HCT116 (cell line): ENCODE measurements around the gene KCNK10. TPM values are rescaled to one million over a fixed set of nuclear protein-coding genes. Genes with fewer than 3 reads are reported as not detected.
A peak's percentile ranks its signal among the peaks of the same experiment; 100 is the strongest.

Experiments
- ATAC-seq: fragments of 200-7000 bp; cut with Tn5 transposase; 2 replicates; pipeline ENCODE4 v1.9.1; 2020; ENCODE audit warnings: mild to moderate bottlenecking, moderate library complexity
- BruUV-seq: library from RNA; stranded (reverse); fragments of 400-500 nt; replicated peaks from 2 replicates; lab custom pipeline; 2021; lab: Mats Ljungman, UMichigan
- CTCF ChIA-PET: fragments of 300-600 bp; sonication (Branson Sonifier 250); formaldehyde crosslinking; loops from one replicate; lab custom pipeline; 2021; ENCODE audit warnings: antibody characterized with exemption; lab: Charles Lee
- POLR2A ChIA-PET: fragments of 300-600, 350-600 bp; sonication (Branson Sonifier 250); formaldehyde crosslinking; loops from one replicate; lab custom pipeline; 2021; ENCODE audit warnings: antibody characterized with exemption; lab: Charles Lee
- RAD21 ChIA-PET, 2 experiments: fragments of 300-600 bp; sonication (Branson Sonifier 250); formaldehyde crosslinking; loops; one replicate each; lab custom pipeline; 2023; ENCODE audit warnings: low total read pairs in 2 of 2; ENCODE audit not compliant: uncharacterized antibody in 2 of 2, unreplicated experiment in 2 of 2, low non-redundant PET in 1 of 2; lab: Charles Lee
- DNase-seq: peaks from one replicate; pipeline ENCODE4 v3.0.0-alpha.2; 2010; ENCODE audit warnings: low read depth, low spot score
- H2AFZ ChIP-seq: fragments of 200-600 bp; shearing (Covaris generic), sonication (generic); 2 replicates; pipeline ENCODE4 v1.6.1; 2017; ENCODE audit warnings: low read depth, mixed run types, mixed read lengths, antibody characterized with exemption, low read length; ENCODE audit not compliant: poor library complexity, severe bottlenecking
- H3K27ac ChIP-seq: 2 replicates; pipeline ENCODE4 v1.5.1; 2012; ENCODE audit warnings: low read depth, low read length
- H3K27me3 ChIP-seq: fragments of 200-600 bp; sonication (generic); 2 replicates; pipeline ENCODE4 v1.6.1; 2016; ENCODE audit warnings: mixed run types, low read length, mixed read lengths; ENCODE audit not compliant: insufficient read depth
- H3K36me3 ChIP-seq, 2 experiments: fragments of 200-500 bp in 1 of 2; fragments of 200-600 bp in 1 of 2; sonication (Bioruptor generic) in 1 of 2; sonication (generic) in 1 of 2; 2 replicates each; pipeline versions ENCODE4 v1.5.1 to v1.6.1; 2014 to 2016; ENCODE audit warnings: low read length in 2 of 2, inconsistent platforms in 1 of 2, mixed read lengths in 1 of 2, mixed run types in 1 of 2; ENCODE audit not compliant: insufficient read depth in 2 of 2, control insufficient read depth in 1 of 2
- H3K4me1 ChIP-seq, 2 experiments: fragments of 200-600 bp in 1 of 2; sonication (generic) in 1 of 2; 2 replicates each; pipeline versions ENCODE4 v1.5.1 to v1.6.1; 2012 to 2017; ENCODE audit warnings: low read length in 2 of 2, inconsistent platforms in 1 of 2, mild to moderate bottlenecking in 1 of 2, mixed read lengths in 1 of 2, mixed run types in 1 of 2, moderate library complexity in 1 of 2; ENCODE audit not compliant: insufficient read depth in 2 of 2, control insufficient read depth in 1 of 2
- H3K4me2 ChIP-seq: fragments of 200-600 bp; sonication (generic); 2 replicates; pipeline ENCODE4 v1.6.1; 2017; ENCODE audit warnings: mixed run types, low read length, mixed read lengths
- H3K4me3 ChIP-seq, 2 experiments: fragments of 200-600 bp in 1 of 2; sonication (generic) in 1 of 2; replicated peaks in 1 of 2; 2 replicates each; pipeline ENCODE4 v1.5.1; 2011 to 2016; ENCODE audit warnings: low read length in 2 of 2, control low read depth in 1 of 2, low read depth in 1 of 2, mild to moderate bottlenecking in 1 of 2, mixed read lengths in 1 of 2, mixed run types in 1 of 2
- H3K79me2 ChIP-seq: fragments of 200-600 bp; sonication (generic); 2 replicates; pipeline ENCODE4 v1.6.1; 2017; ENCODE audit warnings: mild to moderate bottlenecking, mixed run types, low read length, moderate library complexity, mixed read lengths; ENCODE audit not compliant: insufficient read depth
- H3K9ac ChIP-seq: fragments of 200-600 bp; sonication (generic); 2 replicates; pipeline ENCODE4 v1.6.1; 2016; ENCODE audit warnings: low read length, mixed read lengths
- H3K9me2 ChIP-seq: fragments of 200-600 bp; sonication (generic), shearing (Covaris generic); 2 replicates; pipeline ENCODE4 v1.6.1; 2017; ENCODE audit warnings: mixed run types, mild to moderate bottlenecking, moderate library complexity; ENCODE audit not compliant: insufficient read depth
- H3K9me3 ChIP-seq, 2 experiments: fragments of 200-500 bp in 1 of 2; fragments of 200-600 bp in 1 of 2; sonication (Bioruptor generic) in 1 of 2; sonication (generic) in 1 of 2; 2 replicates each; pipeline ENCODE4 v1.6.1; 2014 to 2017; ENCODE audit warnings: low read length in 2 of 2, mixed read lengths in 2 of 2, inconsistent platforms in 1 of 2, low read depth in 1 of 2, mild to moderate bottlenecking in 1 of 2, mixed run types in 1 of 2, moderate library complexity in 1 of 2; ENCODE audit not compliant: control insufficient read depth in 1 of 2, insufficient read depth in 1 of 2
- H4K20me1 ChIP-seq: fragments of 200-600 bp; sonication (generic), shearing (Covaris generic); 2 replicates; pipeline ENCODE4 v1.6.1; 2017; ENCODE audit warnings: mixed run types, mild to moderate bottlenecking, moderate library complexity; ENCODE audit not compliant: insufficient read depth
- CEBPB ChIP-seq: IDR thresholded peaks from 2 replicates; pipeline ENCODE4 v1.6.1; 2012; ENCODE audit warnings: low read depth
- CTCF ChIP-seq, 3 experiments: fragments of 200-600 bp in 1 of 3; sonication (generic) in 1 of 3; IDR thresholded peaks in 2 of 3; conservative IDR thresholded peaks in 1 of 3; 2 replicates each; pipeline ENCODE4 v1.5.1; 2012 to 2017; ENCODE audit warnings: low read depth in 2 of 3, low read length in 2 of 3, antibody characterized with exemption in 1 of 3, borderline replicate concordance in 1 of 3, control low read depth in 1 of 3, mild to moderate bottlenecking in 1 of 3, mixed read lengths in 1 of 3, mixed run types in 1 of 3, moderate library complexity in 1 of 3; ENCODE audit not compliant: insufficient read depth in 1 of 3
- ELF1 ChIP-seq: IDR thresholded peaks from 2 replicates; pipeline ENCODE4 v1.6.1; 2012; ENCODE audit warnings: low read depth, borderline replicate concordance
- EZH2 ChIP-seq: fragments of 200-600 bp; sonication (generic); IDR thresholded peaks from 2 replicates; pipeline ENCODE4 v1.6.1; 2017; ENCODE audit warnings: antibody characterized with exemption, mixed run types
- FOSL1 ChIP-seq: IDR thresholded peaks from 2 replicates; pipeline ENCODE4 v1.6.1; 2012; ENCODE audit warnings: low read depth
- MAX ChIP-seq: IDR thresholded peaks from 2 replicates; pipeline ENCODE4 v1.6.1; 2012
- RAD21 ChIP-seq: IDR thresholded peaks from 2 replicates; pipeline ENCODE4 v1.6.1; 2012; ENCODE audit warnings: low read depth, mild to moderate bottlenecking
- SIN3A ChIP-seq: IDR thresholded peaks from 2 replicates; pipeline ENCODE4 v1.6.1; 2012; ENCODE audit warnings: low read depth
- SRF ChIP-seq: IDR thresholded peaks from 2 replicates; pipeline ENCODE4 v1.6.1; 2012; ENCODE audit warnings: low read depth
- TCF7L2 ChIP-seq: IDR thresholded peaks from 2 replicates; pipeline ENCODE4 v1.7.0; 2011; ENCODE audit warnings: borderline replicate concordance, inconsistent platforms; ENCODE audit not compliant: insufficient read depth, insufficient read length; ENCODE audit errors: extremely low read depth
- intact Hi-C: fragments of 100-400 bp; cut with micrococcal nuclease; formaldehyde crosslinking; loops from 2 replicates; pipeline ENCODE4 v1.10.0; 2022
- total RNA-seq: library from RNA; stranded (reverse); gene quantifications from one replicate; pipeline ENCODE4 v1.2.1, GENCODE V29; 2021; ENCODE audit not compliant: unreplicated experiment

KCNK10 gene
- total RNA-seq, 1 experiment from 2014 or later, result not detected

DNA sequence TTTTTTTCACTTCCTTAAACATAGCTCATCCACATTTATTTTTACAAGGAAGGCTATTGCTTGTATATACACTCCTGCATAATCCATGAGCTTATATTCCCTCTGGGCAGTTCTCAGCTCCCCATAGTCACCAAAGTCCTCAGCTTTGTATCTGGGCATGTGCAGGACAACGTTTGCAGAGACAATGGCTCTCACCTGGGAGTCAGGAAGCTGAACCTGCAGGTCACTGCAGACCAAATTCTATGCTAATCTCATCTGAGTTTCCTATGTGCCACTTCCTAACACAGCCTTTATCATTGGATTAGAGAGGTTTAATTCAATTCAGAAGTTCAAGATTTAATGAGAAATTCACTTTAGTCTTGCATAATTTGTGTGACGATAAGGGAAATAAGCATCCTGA is 131.5 kb downstream of the KCNK10 start:
- Histone ChIP-seq H3K9me3 (no peaks in the 10 kb centered on the region), H3K79me2 (no peaks in the 10 kb centered on the region), H3K4me3 (no peak overlapping the region), H3K27ac (no peak overlapping the region), H3K27me3 (0 out of 2 replicates have a peak, but pooled peaks cover 11% of the 10 kb centered on the region), H3K4me2 (no peak overlapping the region), H3K9me2 (no peaks in the 10 kb centered on the region), H3K36me3 (no peaks in the 10 kb centered on the region), H4K20me1 (no peaks in the 10 kb centered on the region), H3K4me1 (no peaks in the 10 kb centered on the region), H3K9ac (no peak overlapping the region), H2AFZ (no peak overlapping the region)
- ChIA-PET POLR2A (no interaction called here), CTCF (no interaction called here), RAD21 (no interaction called here)
- BruUV-seq, result no TSS peak
- TF ChIP-seq ELF1 (no peak), SIN3A (no peak), MAX (no peak)
- no peak for DNase-seq
- intact Hi-C loops, result no loop called here
- ATAC-seq, result no peak

DNA sequence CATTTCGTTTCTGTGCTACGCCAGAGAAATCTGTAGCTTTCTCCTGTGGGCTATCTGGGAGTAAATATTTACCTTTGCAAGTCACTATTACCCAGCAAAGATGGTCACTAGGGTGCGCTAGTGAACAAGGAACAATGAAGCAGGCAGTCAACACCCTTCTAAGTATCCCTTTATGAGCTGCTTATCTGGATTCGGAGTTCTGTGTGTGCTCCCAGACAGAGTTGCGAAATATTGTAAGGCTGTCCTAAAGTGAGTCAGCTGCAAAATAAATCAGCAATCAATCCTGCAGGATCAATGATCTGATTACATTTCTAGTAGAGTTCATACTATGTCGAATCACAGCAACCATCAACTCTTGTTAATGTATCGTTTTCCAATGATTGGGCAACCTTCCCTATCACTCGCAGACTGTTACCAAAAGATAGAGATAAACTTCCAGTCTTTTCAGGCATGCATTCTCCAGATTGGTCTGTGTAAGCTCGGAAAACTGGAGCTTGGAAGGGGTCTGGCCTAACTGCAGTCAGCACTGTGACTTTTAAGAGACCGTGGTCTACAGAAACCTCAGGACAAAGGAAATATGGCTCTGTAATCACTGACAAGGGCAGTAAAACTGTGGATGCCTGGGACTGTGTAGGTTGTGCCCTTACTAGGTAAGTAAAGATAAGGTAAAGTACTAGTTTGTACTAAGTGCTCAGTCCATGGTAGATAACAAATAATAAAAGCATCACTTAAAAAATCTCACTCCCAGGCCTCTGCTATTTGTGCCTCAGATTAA is 133.5 kb downstream of the KCNK10 start:
- DNase-seq (peak; percentile 67), ATAC-seq (peak; percentile 98)
- ChIA-PET CTCF (interaction anchor here (0.6 to 1.6 kb wide), 12 partner anchors 9 to 286 kb away, joined by 3 to 26 read pairs (median 4); no protein-coding TSS in a partner anchor), RAD21 (interaction anchor here (0.9 to 1.3 kb wide), 4 partner anchors 43 to 191 kb away, joined by 3 to 7 read pairs (median 5); no protein-coding TSS in a partner anchor), POLR2A (no interaction called here)
- Histone ChIP-seq H2AFZ (no peak overlapping the region), H3K27me3 (0 out of 2 replicates have a peak, but pooled peaks cover 11% of the 10 kb centered on the region), H3K9me3 (no peaks in the 10 kb centered on the region), H3K9ac (no peak overlapping the region), H3K4me2 (peak overlapping the region; percentile 13; the same call in 1 of the 2 replicates), H3K9me2 (no peaks in the 10 kb centered on the region), H3K36me3 (no peaks in the 10 kb centered on the region), H3K79me2 (no peaks in the 10 kb centered on the region), H3K27ac (no peak overlapping the region), H3K4me3 (no peak overlapping the region), H3K4me1 (no peaks in the 10 kb centered on the region), H4K20me1 (no peaks in the 10 kb centered on the region)
- intact Hi-C loops, result loop anchor here (1.0 to 10.0 kb wide), 4 partner anchors 45 to 825 kb away; no protein-coding TSS in a partner anchor
- no peak for TF ChIP-seq MAX
- no peak for TF ChIP-seq EZH2
- TF ChIP-seq CTCF (IDR thresholded peaks at IDR 0.05 in 2 of 3, conservative IDR thresholded peaks at IDR 0.05 in 1 of 3; ENCODE audit: borderline replicate concordance in 1 of 3, insufficient read depth in 1 of 3, low read depth in 2 of 3, low read length in 2 of 3), result peak; percentile 55 to 74 (median 72); a peak in 5 of 6 replicates
- TF ChIP-seq SRF, result no peak
- TF ChIP-seq RAD21, result peak; percentile 75
- no peak for TF ChIP-seq TCF7L2
- peak; percentile 36; the same call in 1 of the 2 replicates for TF ChIP-seq CEBPB
- TF ChIP-seq FOSL1, result no peak; the same call in 1 of the 2 replicates
- no TSS peak for BruUV-seq
